GM21447 (cell line): Measurements from ENCODE around the gene HOXA6.

Source experiments
- ATAC-seq: cut with Tn5 transposase; IDR thresholded peaks from one replicate; pipeline ENCODE4 v1.9.1; 2021; ENCODE audit not compliant: unreplicated experiment

HOXA6 gene

DNA sequence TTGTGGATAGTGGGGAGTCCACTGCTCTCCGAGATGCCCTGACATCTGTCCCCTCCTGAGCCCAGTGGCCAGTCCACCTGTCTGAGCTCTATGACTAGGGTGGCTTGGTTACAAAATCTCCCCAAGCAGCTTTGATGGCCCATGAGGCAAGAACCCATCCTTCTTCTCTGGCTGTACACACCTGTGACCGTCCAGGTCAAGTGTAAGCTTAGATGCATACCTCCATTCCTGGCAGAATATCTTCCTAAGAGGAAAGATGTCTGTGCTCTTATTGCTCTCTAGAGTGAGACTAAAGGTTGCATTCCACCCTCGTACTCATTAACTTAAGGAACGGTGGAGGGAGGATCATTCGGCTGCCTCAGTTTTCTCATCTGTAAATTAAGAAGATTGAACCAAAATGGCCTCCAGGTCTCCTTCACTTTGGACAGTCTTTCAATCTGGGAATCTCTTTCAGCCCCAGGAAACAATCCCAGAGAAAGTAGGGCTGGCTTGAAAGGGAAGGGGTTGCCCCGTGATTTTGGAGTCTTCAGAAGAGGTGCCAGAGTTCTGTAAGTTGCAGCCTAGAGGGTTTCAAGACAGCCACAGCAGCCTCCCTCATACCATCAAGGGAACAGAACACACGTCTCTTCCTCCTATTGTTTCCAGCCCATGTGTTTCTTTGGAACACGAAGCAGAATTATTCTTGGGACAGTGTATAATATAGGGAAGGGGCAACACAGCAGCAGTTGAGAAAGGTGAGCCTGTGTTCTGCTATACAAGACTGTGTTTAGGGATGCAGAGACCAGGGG lies 22.5 kb downstream of the HOXA6 start:
- no peak for ATAC-seq

DNA sequence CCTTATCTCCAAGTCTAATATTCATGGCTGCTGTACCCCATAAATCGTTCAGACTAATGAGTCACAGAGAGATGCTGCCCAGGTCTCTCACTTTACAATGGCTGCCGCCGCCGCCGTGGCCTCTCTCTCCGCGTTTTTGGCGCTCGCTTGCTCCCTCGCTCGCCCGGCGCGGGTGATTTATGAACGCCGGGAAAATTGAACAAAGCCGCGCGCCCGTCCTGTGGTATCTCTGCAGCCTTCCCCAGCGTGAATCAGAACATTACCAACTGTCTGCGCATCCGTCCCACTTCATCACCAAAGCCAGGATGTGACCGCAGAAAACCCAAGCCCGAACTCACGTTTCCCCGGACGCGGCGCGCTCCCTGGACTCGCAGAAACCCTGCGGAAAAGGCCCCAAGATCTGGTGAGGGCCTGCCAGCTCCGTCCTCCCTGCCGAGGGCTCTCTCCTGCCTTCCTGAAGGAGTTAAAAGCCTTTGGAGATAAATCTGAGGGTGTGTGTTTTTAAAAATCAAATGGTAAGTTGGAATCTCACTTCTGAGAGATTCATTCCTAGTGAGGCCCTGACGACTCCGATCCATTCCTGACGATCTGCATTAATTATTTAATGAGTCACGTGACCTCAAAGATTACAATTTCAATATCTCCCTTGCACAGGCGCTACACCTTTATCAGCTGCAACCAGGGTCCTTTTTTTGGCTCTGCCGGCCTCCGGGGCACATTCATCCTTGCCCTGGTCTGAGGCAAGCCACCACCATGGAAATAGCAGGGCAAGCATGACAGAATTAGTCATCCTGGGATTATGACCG lies 23.3 kb downstream of the HOXA6 start:
- ATAC-seq = no peak

DNA sequence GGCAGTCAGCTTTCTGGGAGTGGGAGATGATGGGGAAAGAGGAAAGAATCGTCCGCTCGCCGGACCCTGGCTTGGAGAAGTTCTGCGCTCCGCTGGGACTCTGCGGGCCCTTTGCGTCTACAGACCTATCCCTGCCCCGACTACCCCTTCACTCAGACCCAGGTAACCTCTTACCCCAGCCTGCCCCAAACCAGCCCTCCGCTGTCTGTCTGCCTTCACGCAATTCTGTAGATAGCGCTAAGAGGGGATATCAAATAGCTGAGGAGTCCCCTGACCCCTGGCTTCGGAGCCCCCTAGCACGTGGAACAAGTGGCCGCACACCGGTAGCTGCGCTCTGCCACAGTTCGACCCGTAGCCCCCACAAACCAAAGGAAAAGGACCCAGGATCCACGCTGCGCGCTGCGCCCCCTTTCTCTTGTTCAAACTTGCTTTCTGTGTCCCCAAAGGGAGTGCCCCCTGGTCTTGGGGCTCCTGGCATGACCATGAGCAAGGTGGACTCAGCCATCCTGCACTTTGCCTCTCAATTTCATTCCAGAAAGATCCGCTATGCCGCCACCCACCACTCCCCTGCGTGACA lies 24.0 kb downstream of the HOXA6 start:
- ATAC-seq = no peak

DNA sequence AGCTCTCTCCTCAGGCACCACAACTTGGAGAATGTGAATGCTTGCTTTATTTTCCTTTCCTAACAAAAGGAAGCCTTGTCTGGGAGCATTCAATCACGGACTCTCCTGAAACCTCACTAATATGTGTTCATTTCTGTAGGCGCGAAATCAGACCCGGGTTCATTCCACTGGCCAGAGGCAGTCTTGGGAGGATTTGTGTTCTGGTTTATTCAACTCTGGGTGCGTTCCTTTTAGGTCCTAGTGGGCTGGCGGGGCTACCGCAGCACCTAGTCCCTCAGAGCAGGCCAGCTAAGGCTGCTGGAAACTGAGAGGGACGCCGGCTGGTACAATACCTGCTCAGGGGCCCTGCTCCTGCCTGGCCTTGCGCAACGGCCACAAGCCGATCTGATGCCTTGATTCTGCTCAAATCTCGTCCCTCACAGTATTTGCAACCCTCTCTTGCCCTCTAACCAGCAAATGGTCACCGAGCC lies 24.5 kb downstream of the HOXA6 start:
- ATAC-seq = no peak

DNA sequence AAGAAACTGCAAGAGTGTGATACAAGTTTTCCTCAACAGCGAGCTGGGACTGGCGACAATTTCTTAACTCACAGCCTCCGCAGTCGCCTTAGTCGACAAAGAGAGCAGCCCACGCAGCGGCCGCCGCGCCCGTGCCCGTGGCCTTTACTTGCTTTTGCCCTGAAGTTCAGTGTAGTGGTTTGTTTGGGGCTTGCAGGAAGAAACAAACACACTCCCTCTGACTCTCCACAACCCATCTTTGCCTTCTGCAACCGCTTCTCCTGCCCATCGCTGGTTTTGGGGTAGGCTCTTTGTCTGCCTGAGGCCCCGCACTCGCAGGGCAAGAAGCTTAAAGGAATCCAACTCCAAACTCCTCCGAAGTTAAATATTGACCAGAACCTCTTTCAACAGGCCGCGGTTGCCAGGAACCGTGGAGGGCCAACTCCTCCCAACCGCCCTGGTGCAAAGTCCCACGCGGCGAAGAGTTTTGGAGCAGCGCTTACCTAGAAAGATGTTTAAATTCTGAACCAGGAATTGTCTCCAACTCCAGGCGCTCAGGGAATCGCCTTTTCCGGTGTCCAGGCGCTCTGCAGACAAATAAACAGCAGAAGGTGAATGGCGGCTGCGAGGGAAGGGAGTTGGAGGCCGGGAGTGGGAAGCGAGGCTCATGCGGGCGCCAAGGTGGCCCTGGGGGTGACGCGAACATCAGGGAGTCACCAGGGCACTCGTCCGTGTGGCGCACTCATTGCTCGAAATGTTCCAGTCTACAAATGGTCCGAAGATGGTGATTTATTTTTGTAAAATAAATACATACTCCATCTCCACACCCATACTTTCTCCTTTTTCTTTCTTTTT lies 25.3 kb downstream of the HOXA6 start:
- ATAC-seq = no peak

DNA sequence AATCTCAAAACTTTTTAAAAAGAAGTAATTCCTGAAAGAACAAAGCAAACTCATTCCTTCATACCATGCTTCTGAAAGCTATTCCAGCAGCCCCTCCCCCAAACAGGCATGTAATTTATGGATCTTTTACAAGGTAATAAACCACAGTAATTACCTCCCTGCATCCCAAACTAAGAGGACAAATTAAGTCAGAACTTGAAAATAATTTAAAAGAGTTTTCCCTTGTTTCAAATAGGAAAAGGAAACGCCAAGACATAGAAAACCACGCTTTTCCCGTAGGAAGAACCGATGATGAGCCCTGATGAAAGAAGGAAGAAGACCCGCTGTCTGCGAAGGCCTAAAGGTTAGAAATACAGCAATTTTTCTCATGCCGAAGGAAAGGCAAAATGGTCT lies 25.9 kb downstream of the HOXA6 start:
- no peak for ATAC-seq

DNA sequence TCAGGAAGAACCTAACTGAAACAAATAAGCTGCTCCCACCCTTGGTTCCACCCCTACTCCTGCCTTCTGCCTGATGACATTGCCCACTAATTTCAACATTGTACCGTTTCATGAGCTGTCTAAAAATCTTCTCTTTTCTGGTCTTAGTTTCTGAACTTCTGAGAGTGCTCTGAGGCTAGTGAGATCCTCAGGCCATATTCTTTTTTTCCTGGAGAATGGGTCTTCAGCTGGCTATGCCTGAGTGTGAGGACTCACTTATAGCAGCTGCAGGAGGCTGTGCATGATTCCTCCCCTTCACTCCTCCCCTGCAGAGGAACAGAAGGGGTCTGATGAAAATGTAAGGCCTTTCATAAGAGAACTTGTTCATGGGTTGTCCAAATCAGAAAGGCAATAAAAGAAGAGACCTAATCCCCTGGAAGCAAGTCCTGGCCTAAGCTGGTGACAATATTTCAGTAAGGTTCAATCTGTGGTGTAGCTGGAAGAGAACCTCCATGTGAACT lies 28.1 kb downstream of the HOXA6 start:
- ATAC-seq = no peak

DNA sequence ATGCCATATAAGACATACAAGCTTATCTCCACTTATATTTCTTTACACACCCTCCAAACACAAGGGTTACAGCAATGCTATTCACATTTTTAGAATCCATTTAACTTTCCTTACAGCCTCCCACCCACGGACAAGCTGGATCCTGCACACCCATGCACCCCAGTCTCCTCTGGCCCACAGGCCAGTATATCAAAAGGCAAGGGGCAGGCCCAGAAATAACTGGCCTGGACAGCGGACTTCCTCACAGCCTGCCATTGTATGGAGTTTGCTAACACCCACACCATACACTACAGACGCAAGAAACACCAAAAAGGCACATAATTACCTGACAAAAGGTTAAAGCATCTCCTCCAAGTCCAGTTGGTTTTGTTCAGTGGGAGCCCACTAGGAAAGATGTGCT lies 29.0 kb downstream of the HOXA6 start:
- ATAC-seq = no peak

DNA sequence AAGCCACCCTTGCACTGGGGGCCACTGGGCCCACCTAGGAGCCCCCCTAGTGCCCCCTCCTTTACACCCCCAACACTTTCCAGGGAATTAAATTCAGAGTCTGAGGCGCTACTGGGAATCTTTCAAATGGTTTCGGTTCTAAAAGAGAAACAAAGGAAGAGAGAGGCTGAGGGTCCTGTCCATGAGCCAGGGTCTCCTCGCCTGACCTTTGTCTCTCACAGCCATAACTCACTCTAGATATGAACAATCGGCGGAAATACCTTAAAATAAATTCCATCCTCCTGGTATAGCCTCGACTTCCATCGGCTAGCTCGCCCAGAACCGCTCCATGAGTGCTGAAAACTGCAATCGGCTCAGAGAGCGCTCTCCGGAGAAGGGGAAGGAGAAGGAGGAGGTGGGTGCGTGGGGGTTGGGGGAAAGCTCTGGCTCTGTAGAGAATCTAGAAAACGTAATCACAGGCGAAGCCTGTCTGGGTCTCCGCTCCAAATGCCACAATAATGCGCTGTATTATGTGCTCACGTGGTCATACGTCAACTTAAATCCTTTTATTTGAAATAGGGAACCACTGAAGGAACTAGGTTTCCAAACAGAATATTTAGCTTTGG lies 29.6 kb downstream of the HOXA6 start:
- ATAC-seq = no peak

DNA sequence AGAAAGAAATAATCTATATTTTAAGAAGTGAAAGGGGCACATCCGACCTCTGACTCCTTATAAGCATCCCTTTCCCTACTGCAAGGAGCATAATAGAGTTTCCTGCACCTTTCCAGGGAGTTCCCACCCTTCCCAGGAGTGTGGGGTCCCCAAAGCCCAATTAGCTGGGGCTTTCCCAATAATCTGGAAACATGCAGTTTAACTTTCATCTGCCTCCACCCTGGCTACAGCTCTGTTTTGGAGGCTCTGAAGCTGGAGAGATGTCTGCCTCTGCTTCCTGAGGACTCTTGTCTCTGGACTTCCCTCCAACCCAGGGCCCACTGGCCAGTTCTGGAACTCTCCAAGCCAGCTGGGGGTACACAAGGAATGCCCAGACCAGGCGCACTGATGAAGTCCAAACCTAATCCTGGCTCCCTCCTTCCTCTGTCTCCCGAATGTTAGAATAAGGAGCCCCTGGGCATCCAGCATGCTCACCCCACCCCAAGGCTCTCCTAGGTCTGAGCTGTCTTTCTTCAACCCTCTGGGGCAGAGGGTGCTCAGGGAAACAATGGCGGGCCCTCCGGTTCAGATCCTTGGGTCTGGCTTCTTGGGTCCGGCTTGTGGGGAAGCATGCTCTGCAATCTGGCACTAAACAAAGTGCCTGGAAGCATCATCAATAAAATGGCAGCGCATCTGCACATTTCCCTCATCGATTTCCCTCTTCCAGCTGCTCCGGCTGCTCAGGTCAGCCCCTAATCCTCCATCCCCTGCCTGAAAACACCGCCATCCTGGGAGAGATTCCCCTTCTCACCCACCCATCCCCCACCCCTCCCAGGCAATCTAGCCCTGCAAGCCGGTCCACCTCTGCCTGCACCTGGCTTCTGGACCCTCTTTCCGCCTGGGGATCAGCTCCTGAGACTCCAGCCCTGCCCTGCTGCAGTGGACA lies 30.4 kb downstream of the HOXA6 start:
- ATAC-seq = no peak

DNA sequence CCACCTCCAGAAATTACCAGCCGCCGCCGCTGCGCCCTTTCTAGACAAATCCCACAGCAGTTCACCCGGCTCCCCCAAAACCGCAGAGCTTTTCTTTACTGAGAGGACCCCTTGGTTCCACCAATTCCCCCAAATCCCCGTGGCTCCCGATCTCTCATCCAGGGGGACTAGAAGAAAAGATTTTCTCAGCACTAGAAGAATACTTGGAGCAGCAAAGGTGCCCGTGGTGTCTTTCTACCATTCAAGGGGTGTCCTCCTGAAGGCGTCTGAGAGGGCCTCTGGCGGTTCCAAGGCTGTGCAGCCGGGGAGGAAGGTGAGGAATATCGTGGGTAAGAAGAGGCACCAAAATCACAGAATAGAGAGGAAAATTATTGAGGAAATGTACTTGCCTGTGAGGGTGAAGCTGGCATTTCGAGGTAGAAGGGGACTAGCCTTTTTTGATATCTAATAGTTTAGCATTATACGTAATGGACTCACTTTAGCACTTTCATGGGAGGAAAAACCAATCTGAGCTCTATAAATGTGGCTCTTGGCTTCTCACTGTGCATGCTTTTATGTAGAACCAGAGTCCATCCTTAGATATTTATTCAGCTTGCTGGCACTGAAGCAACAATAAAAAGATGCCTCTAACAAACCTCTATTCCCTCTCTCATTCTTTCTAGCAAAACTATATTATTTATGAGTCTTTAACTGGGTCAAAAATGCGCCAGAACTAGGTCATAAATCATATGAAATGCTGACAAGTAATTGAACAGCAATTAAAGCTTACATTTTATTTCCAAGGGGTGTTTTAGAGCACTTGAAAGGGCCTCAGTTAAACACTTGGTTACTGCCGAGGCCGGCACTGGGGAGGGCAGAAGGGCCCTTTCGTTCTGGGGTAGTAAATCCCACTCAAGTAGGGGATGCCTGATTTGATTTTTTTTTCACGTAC lies 31.3 kb downstream of the HOXA6 start:
- ATAC-seq = no peak

DNA sequence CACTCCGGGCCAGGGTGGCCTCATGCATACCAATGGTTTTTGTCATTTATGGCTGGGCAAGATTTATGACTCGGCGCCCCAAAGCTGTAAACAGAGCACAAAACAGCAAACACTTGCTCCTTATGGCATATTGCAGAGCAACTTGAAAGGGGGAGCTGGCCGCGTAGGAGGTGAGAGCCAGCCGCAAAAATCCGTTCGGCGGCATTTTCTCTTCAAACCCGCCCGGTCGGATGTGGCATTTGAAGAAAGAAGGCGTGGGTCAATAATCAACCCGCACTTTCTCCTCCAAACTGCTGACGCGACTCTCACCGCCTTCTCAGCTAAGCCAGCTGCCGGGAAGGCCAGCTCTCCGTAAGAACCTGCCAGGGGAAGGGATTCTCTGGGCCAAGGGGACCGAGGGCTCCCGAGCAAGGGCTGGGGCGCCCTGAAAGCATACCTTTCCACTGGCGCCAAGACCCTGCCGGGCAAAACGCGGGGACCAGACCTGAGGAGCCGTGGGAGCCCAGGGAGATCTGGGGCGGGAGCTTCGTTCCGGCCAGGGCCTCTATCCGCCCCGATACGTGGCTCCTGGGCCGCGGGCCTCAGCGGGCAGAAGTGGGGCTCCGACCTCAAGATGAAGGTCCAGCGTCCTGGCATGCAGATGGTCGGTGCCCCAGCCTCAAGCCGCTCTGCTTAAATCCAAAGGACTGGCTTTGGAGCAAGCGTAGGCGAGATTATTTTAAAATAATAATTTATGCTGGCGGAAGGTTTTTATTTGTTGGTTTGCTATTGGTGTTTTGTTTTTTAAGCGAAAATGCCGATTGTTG lies 32.1 kb downstream of the HOXA6 start:
- ATAC-seq = no peak

DNA sequence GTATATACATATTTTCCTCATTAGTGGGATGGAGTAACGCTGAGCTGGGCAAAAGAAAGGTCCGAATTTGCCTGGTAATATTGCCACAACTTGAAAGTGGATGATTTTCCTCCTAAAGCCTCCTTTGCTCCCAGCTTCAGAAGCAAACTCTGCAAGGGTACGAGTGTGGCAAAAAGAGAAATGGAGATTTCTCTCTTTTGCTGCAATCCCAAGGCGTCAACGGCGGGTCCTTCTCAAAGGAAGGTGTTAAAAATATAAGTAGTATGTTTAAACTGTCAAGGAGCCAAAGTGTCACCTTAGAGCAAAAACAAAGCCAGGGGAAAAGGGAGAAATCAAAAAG lies 32.7 kb downstream of the HOXA6 start:
- ATAC-seq = no peak

DNA sequence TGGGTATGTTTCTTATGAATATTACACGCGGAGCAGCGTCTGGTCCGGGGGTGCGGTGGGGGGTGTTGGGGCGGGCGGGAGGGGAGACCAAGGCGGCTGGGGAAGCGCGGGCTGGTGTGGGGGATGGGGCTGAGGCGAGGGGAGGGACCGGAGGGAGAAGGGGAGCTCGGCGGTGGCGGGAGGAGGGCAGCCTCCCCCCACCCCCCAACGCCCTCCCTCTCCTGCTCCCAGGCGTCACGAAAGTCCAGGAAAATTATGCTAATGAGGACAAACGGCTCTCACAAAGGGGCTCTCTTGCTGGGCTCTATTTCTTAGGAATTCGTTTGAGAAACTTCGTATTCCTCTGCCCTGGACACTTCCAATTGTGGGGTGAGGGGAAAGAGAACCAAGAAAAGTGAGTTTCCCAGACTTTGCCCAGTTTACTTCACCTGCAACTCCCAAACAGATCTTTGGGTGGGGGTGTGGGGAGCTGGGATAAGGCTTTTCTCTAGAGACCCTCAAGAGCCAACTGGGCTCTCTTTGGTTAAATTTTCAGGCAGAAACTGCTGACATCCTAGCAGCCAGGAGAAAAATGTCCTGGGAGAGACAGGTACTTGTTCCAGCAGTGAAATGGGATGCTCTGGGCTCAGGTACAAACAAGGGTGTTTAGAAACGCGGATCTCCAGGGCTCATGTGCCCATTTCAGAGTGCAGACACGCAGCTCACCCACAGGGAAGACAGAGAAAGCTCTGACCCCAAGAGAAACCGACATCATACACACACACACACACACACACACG lies 33.4 kb downstream of the HOXA6 start:
- ATAC-seq = no peak

DNA sequence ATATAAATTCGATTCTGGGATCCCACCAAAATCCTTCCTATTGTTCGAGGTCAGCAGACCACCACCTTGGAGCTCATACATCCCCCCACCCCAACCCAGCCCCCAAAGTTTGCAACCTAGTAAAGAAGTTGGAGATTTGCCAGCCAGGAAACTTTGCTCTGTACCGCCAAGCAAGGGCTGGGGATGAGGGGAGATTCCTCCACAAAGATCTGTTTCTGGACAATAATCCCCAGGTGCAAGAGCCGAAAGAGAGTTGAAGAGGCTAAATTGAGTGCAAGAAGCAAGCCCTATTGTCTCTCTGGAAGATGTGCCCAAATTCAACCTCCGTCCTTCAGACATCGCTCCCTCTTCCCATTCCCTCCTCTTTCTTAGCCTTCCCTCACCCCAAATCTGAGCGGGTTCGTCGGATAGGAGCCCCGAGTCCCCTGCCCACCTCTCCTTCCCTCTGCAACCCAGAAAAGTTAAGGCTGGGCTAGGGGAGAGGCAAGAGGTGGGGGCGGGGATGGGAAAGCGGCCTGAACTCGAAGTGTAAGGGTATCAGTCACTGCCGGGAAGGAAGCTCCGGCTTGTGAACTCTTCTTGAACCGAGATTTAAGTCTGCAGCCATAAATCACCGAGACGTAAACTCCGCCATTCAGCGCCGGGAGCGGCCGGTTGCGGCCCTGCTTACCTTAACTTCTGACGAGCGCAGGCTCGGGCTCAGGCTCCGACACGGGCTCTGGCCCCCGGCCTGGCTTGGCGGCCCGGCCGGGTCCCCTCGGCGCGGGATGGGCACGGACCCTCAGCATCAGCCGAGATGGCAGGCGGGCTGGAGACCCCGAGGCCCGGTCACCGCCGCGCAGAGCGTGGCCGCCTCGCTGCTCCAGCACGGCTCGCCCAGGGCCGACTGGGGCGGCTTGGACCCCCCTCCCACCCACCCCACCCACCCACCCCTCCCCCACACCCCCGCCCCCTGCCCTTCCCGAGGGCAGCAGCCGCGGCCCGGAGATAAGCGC lies 34.3 kb downstream of the HOXA6 start:
- no peak for ATAC-seq

DNA sequence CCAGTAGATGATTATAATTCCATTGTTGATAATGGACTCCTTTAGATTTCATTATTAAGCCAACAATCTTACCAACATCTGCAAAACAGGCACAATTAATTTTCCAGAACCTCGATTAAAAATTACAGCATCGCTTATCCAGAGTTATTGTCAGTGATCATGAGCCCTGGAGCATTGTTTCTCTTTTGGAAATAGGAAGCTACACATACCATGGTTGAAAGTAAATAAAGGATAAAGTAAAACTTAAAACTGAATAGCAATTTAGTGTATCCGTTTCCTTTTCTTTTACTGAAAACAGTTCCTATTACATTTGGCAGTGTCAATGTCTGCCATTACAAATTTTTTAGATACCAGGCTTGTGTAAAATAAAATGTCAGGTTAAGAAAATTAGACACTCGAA lies 35.2 kb downstream of the HOXA6 start:
- no peak for ATAC-seq
